ENCODE measurements around the gene TEAD4.
A peak's percentile ranks its signal among the peaks of the same experiment; 100 is the strongest.

TEAD4 gene

DNA sequence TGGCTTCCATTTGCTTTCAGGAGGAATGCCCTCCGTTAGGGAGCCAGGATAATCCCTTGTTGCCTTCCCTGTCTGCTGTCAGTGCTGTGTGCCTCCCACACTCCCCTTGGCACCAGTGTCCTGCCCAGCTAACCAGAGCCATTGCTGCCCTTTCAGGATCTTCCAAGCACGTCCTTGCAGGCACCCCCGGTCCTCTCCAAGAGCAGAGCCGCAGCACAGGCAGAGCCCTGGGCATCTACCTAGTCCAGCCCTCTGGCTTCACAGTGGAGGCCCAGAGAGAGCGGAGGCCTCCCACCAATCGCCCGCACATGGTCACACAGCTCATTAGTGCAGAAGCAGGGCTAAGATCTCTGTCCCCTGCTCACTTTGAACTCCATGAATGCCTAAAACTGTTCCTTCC lies 79.0 kb downstream of the TEAD4 start:
- Mint-ChIP-seq H3K4me1 (peaks cover 36% of the 10 kb centered on the region), H3K9me3 (no peaks in the 10 kb centered on the region), H3K36me3 (ENCODE audit: low read depth) (peaks cover 4% of the 10 kb centered on the region), H3K27ac (no peak overlapping the region), H3K27me3 (ENCODE audit: low read depth) (no peaks in the 10 kb centered on the region), H3K4me3 (no peak overlapping the region)
- TF ChIP-seq, protein P1, sequence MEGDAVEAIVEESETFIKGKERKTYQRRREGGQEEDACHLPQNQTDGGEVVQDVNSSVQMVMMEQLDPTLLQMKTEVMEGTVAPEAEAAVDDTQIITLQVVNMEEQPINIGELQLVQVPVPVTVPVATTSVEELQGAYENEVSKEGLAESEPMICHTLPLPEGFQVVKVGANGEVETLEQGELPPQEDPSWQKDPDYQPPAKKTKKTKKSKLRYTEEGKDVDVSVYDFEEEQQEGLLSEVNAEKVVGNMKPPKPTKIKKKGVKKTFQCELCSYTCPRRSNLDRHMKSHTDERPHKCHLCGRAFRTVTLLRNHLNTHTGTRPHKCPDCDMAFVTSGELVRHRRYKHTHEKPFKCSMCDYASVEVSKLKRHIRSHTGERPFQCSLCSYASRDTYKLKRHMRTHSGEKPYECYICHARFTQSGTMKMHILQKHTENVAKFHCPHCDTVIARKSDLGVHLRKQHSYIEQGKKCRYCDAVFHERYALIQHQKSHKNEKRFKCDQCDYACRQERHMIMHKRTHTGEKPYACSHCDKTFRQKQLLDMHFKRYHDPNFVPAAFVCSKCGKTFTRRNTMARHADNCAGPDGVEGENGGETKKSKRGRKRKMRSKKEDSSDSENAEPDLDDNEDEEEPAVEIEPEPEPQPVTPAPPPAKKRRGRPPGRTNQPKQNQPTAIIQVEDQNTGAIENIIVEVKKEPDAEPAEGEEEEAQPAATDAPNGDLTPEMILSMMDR (IDR thresholded peaks at IDR 0.05; ENCODE audit: unreplicated experiment in 3 of 3), result no peak

DNA sequence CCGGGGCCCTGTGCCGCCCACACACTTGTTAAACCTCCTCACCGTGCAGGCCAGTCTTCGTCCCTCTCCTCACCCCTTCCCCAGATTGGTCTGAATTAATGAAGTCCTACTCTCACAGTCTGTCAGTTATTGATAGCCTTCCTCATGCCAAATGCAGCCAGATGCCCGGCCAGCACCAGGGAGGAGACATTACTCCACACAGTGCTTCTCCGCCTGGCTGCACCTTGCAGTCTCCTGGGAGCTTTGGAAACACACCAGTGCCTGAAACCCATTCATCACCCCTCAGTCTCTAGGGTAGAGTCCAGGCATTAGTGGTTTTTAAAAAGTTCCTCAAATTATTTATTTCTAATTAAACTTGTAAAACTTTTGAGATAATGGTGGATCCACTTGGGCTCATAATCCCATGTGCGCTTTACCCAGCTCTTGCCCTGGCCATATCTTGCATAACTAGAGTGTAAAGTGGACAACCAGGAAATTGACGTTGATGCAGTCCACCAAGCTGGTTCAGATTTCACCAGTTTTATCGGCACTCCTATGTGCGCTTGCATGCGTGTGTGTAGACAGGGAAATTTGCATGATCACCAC lies 79.8 kb downstream of the TEAD4 start:
- H3K27me3 Mint-ChIP-seq (ENCODE audit: low read depth), result no peaks in the 10 kb centered on the region
- H3K9me3 Mint-ChIP-seq, result no peaks in the 10 kb centered on the region
- peaks cover 4% of the 10 kb centered on the region for H3K36me3 Mint-ChIP-seq (ENCODE audit: low read depth)
- H3K4me1 Mint-ChIP-seq, result peaks cover 27% of the 10 kb centered on the region
- peak overlapping the region in 2 of 3 experiments; percentile 15 to 42 for H3K27ac Mint-ChIP-seq
- TF ChIP-seq, protein P1 (IDR thresholded peaks at IDR 0.05; ENCODE audit: unreplicated experiment in 3 of 3), result no peak
- no peak overlapping the region for H3K4me3 Mint-ChIP-seq

DNA sequence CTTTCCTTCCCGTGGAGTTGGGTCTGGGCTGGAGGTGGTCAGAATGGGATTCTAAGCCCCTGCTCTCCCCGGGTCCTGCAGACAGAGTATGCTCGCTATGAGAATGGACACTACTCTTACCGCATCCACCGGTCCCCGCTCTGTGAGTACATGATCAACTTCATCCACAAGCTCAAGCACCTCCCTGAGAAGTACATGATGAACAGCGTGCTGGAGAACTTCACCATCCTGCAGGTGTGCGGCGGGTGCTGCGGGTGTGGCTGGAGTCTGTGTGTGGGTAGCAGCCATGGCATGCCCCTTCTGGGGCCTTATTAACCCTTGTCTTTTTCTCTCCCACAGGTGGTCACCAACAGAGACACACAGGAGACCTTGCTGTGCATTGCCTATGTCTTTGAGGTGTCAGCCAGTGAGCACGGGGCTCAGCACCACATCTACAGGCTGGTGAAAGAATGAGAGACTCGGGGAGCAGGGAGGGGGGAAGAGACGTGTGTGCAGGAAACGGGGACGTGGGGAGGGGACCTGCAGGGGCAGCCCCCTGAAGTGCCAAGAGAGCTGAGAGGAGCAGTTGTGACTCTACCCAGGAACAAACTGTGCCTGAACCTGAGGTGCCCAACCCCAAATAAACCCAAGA lies 80.9 kb downstream of the TEAD4 start:
- Mint-ChIP-seq H3K4me3 (no peak overlapping the region), H3K27ac (no peak overlapping the region), H3K4me1 (peaks cover 23% of the 10 kb centered on the region), H3K36me3 (ENCODE audit: low read depth) (peaks cover 4% of the 10 kb centered on the region), H3K9me3 (no peaks in the 10 kb centered on the region), H3K27me3 (ENCODE audit: low read depth) (no peaks in the 10 kb centered on the region)
- TF ChIP-seq, protein P1 (IDR thresholded peaks at IDR 0.05; ENCODE audit: unreplicated experiment in 3 of 3), result no peak

DNA sequence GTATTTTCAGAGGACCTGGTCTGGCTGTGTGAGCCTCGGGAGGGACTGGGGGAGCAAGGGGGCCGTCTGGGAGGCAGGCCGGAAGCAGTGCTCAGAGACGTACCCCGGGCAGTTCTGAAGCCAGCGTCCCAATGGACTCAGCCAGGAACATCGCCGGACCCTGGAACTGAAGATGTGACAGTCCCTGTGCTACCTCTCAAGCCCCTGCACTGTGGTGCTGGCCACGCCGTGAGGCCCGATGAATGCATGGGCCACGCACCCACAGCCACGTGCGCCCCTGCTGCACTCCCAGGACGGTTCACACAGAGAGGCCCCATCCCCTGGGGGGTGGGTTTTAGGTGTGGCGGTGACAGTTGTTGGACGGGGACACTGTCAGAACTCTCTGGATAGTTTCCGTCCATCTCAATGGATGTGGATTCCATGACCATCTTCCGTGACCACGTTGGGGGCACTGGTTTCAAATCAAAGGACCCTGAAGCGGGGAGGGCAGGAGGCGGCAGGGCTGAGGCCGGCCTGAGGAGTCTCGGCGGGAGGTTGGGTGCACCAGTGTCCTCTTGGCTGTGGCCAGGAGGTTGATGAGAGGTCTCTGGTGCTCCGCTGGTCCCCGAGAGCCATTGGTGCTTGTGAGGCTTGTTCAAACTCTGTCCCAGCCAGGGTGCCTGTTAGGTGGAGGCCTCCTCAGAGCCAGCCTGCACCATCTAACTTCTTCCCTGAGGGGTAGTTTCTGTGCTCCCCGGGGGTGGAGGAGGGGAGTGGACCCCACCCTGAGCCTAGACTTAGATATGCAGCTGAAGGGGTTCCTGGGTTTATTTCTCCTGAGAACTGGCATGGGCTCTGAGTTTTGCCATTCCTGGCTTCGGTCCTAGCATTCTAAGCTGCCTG lies 81.7 kb downstream of the TEAD4 start:
- Mint-ChIP-seq H3K36me3 (ENCODE audit: low read depth) (peaks cover 4% of the 10 kb centered on the region), H3K9me3 (no peaks in the 10 kb centered on the region), H3K4me1 (peaks cover 22% of the 10 kb centered on the region), H3K27me3 (ENCODE audit: low read depth) (no peaks in the 10 kb centered on the region), H3K27ac (no peak overlapping the region), H3K4me3 (no peak overlapping the region)
- TF ChIP-seq, protein P1 (IDR thresholded peaks at IDR 0.05; ENCODE audit: unreplicated experiment in 3 of 3), result no peak

DNA sequence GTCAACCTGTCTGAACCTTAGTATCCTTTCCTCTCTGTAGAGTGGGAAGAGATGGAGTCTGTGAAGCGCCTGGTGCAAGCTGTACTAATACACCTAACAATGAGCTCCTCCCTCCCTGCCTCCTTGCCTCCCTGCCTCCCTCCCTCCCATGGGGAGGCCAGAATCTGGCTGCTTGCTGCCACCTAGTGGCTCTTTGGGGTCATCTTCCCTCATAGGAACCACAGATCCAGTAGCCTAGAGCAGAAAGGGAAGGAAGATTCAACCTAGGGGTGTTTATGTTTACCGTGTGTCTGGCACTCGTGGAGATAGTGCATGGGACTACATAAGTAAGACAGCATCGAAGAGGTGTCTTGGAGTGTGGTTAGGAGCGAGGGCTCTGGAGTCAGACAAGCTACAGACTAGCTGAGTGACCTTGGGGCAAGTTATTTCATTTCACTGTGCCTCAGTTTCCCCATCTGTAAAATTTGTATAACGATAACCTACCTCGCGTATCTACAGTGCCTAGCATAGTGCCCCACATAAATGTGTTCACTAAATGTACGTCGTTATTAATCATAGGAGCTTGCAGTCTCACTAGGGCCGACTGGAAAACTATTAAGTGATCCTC lies 82.5 kb downstream of the TEAD4 start:
- Mint-ChIP-seq H3K4me1 (peaks cover 18% of the 10 kb centered on the region), H3K9me3 (no peaks in the 10 kb centered on the region), H3K27me3 (ENCODE audit: low read depth) (no peaks in the 10 kb centered on the region), H3K4me3 (no peak overlapping the region), H3K27ac (no peak overlapping the region), H3K36me3 (ENCODE audit: low read depth) (peaks cover 4% of the 10 kb centered on the region)
- TF ChIP-seq, protein P1 (IDR thresholded peaks at IDR 0.05; ENCODE audit: unreplicated experiment in 3 of 3), result peak; percentile 56 to 63 (median 61)
